NCI-H460 (cell line): ENCODE data around the gene KLC1. TPM values are rescaled to one million over a fixed set of nuclear protein-coding genes. Genes with fewer than 3 reads are reported as not detected.
A peak's percentile ranks its signal among the peaks of the same experiment; 100 is the strongest.
"Not testable (repeated sequence)": the region's sequence is repeated elsewhere in the genome, so short reads cannot be mapped to it uniquely, and the experiment has no call there.

ENCODE experiments used
- DNase-seq: peaks from one replicate; pipeline ENCODE4 v3.0.0-alpha.2; 2016; ENCODE audit warnings: low read depth; ENCODE audit errors: extremely low read depth
- total RNA-seq: library from RNA; depleted of rRNA; stranded (reverse); fragments of >200 nt; shearing (Covaris generic); gene quantifications from 2 replicates; pipeline ENCODE4 v1.2.3, GENCODE V29; 2014

The KLC1 gene
- total RNA-seq, 1 experiment from 2014 or later = 137 TPM

DNA sequence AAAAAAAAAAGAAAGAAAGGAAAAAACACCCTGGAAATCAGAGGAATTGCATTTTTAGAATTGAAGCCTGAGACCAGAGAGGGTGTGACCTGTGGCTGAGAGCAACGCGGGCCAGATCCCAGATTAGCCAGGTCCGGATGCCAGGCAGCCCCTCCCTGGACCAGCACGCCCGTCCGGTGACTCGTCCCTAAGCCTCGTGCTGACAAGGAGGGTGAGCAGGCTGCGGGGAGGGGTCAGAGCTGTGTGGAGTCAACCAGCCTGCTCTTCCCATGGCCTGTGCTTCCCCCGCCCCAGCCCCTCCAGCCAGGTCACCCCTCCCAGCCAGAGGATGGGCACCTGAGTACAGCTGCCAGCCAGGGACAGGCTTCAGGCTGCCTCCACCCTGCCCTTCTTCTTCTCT is 4.2 kb upstream of the KLC1 start:
- peak; percentile 88 for DNase-seq

DNA sequence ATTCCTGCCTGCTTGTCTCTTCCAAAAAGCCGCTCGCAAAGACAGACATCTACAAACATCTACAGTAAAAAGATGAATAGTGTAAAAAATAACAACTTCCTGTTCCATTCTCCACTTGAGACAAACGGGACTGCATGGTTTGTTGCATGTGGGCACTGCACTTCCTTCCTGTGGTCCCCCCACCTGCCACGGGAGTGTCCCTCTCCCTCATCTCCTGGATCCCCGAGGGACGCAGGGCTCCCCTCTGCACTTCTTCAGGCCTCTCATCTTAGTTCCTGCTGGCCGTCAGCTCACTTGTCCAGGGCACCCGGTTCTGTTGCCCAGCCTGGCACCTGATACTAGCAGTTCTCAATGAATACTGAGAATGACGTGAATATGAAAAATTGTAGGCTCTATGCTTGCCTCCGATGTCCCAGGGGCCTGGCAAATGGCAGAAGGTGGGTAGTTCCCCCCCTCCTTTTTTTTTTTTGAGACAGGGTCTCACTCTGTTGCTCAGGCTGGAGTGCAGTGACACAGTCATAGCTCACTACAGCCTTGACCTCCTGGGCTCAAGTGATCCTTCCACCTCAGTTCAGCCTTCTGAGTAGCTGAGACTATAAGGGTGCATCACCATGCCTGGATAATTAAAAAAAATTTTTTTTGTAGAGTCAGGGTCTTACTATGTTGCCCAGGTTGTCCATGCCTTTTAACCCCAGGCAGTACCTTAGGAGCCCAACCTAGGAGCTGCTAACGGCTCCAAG is 3.5 kb upstream of the KLC1 start:
- DNase-seq = no peak

DNA sequence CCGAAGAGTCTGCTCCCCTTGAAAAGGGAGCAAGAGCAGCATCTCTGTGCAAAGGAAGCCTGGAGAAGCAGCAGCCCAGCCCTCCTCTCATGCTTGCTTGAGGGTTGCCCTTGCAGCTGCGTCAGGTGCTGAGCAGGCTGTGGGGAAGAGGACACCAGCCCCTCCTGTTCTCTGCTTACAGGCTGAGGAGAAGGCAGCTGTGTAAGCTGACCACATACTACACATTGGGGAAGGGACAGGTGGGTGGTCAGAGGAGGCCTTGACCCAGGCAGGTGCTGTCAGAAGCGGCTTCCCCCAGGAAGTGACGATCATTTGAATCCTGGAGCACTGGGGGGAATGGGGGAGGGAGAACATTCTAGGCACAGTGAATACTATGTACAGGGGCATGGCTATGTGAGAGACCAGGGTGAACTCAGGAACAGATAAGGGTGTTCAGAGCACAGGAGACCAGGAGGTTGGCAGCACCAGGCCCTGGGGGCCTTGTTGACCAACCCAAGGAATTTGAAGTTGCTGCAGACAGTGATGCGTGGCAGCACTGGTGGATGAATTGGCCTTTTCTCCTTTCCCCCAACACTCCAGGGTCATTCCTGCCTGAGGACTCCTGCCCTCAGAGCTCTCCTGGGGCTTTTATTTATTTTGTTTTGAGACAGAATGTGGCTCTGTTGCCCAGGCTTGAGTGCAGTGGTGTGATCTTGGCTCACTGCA is 2.7 kb upstream of the KLC1 start:
- DNase-seq = no peak

DNA sequence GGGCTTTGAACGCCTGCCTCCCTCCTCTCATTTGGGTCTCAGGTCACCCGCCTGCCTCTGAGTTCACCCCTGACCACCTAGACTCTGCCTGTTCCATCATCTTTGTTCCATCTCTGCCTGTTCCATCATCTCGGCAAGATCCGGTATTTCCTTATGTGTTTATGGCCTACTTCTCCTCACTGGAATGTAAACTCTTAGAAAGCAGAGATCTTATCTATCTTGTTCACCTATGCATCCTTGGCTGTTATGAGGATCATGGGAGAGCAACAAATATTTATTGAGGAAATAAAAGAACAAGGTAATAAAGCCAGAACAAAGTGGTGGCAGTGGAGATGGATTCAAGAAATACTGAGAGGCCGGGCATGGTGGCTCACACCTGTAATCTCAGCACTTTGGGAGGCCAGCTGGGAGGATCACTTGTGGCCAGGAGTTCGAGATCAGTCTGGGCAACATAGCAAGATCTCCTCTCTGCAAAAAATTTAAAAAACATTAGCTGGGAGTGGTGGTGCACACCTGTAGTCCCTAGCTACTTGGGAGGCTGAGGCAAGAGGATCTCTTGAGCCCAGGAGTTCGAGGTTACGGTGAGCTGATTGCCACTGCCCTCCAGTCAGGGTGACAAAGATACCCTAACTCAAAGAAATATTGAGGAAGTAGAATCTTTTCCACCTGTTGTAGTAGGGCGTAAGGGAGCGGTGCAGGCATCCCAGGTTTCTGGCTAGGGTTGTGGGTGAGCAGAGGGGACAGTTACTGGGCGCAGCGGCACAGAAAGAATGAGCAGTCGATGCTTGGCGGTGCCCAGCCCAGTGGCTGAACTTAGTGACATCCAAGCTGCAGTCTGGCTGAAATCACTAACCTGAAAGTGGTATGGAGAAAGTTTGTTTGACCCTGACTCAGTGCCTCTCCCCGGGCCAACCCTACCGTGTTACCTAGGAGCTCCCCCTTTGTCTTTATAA is 1.7 kb upstream of the KLC1 start:
- DNase-seq = no peak

DNA sequence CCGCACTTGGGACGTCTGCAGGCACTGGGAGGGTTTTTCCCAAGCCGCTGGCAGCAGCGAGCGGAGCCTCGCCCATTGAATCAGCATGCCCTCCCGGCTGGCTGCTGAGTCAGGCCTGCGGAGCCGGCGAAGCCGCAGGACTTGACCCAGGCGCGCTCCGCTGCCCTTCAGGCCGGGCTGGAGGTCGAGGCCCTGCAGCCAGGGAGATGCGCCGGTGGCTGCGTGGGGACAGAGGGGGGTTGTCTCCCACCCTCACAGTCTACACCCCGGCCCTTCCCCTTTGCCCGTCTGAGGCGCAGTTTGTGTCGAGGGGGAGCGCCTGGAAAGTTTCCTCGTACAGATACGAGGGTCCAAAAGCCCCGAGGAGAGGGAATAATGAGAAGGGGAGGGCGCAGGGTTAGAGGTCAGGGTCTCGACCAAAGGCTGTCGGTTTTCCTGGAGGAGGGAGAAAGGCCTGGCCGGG is 759 bp upstream of the KLC1 start:
- peak; percentile 80 for DNase-seq

DNA sequence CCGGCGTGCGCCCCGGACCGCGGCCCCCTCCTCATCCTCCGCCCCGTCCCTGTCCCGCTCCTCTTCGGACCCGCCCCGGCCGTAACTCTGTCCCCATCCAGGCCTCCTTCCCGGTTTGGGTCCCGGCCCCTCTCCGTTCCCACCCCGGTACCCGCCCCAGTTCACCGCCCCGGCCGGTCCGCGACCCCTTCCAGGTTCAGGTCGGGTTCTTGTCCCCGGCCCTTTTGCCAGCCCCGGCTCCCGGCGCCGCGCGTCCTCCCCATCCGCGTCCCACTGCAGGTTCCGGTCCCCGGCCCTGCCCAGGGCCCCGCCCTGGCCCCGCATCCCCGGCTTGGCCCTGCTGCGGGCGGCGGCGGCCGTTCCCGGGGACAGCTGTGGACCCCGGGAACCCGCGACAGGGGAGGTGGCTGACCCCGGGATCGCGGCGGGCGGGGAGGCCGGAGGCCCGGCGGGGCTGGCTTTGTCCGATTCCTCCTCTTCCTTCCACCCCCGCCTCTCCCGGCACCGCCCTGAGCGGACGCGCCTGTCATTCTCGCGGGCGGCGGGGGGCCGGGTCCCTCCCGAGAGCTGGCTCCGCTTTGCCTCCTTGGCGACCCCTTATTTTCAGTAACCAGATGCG is 601 bp downstream of the KLC1 start:
- no peak for DNase-seq

DNA sequence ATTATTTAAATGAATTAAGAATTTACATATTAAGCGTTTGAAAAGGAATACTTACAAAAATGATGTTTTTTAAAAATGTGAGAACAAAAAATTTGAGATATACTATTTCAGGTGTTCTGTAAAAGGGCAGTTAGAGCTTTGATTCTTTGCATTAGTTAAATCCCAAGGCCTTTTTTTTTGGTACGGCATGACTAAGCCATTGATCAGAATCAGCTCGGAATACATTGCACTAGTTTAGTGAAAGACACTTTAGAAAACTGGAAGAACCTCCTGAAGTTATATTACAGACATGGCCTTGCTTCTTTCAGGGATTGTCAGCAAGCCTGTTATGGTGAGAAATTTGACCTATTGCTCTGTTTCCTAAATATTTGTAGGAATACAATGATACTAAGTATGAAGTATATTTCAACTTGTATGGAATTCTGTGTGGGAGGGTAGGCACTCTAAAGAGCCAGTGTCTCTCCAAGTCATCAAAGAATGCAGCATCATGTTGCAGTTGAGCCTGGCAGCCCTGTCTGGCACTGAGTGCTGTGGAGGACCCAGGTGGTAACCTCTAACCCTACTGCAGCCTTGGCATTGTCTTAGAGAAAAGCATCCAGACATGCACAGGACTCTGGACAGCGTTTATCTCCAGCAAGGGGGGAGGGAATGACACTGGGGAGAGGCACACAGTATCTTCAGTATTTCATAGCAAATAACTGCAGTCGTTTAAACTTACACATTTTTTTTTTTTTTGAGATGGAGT is 1.5 kb downstream of the KLC1 start:
- DNase-seq = no peak

DNA sequence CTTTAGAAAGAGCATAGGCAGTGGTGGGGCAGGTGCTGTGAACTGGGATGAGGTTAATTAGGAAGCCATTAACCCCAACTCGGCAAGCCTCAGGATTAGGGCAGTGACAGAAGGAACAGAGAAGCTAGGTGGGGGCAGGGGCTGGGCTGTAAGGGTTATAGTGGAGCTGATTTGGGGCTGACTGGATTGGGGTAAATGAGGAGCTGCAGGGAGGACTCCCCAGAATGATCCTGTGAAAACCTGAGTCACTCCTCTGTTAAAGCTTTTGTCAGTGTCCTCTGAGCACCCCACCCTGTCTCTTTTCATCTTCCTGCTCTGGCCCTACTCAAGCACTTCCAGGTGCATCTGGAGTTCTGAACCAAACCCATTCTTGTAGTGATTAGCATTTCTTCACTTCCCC is 4.4 kb downstream of the KLC1 start:
- no peak for DNase-seq

DNA sequence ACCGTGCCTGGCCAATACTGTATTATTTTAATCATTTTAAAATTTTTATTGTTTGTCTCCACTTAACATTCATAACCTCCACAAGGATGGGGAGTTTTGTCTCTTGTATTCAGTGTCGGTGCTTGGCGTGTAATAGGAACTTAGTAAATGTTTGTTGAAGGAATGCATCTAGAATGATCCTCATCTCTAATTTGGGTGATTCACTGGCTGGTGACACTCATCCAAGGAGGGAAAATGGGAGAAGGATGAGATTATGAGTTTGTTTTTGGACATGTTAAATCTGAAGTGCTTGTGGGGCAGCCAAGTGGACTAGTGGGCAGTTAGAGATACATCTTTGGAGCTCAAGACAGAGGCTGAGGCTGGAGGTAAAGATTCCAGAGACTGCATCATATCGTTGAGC is 5.1 kb downstream of the KLC1 start:
- no peak for DNase-seq

DNA sequence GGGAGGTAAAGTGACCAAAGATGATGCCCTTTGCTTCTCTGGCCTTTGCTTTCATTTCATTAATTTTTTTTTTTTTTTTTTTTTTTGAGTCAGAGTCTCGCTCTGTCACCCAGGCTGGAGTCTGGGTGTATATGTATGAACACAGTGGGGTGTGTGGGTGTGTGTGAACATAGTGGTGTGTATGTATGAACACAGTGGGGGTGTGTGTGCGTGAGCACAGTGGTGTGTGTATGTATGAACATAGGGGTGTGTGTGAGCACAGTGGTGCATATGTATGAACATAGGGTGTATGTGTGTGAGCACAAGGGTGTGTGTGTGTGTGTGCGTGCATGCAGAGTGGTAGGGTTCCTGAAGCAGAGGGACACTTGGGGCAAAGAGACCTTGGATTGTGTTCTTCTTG is 9.6 kb downstream of the KLC1 start:
- no peak for DNase-seq

DNA sequence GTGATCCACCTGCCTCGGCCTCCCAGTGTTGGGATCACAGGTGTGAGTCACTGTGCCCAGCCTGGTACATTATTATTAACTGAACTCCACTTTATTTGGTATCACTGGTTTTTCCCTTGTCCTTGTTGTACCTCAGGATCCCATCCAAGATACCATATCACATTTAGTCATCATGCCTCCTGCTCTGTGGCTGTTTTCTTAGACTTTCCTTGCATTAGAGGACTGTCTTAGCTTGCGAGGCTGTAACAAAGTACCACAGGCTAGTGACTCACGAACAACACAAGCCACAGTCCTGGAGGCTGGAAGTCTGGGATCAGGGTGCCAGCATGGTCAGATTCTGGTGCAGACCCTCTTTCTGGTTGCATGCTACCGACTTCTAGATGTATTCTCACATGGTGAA is 12.2 kb downstream of the KLC1 start:
- no peak for DNase-seq

DNA sequence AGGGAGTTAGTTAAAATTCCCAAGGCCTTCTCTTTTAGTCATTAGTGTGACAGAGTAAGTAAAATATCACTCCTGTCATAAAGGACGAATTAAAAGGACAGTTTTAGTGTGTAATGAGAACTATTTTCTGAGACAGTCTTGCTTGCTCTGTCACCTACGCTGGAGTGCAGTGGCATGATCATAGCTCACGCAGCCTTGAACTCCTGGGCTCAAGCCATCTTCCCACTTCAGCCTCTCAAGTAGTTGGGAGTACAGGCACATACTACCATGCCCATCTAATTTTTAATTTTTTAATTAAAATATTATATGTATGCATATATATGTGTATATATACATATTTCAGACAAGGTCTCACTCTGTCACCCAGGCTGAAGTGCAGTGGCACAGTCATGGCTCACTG is 17.2 kb downstream of the KLC1 start:
- no peak for DNase-seq

DNA sequence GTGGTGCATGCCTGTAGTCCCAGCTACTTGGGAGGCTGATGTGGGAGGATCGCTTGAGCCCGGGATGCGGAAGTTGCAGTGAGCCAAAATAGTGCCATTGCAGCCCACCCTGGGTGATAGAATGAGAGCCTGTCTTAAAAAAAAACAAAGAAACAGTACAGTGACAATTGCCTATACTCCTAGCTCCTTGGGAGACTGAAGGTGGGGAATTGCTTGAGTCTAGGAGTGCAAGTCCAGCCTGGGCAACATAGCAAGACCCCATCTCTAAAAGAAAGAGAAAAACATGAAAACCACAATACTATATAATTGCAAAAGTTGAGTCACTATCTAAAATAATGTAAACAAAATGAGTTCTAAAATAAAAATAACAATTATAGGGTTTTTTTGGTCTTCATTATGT is 20.0 kb downstream of the KLC1 start:
- DNase-seq = no peak

DNA sequence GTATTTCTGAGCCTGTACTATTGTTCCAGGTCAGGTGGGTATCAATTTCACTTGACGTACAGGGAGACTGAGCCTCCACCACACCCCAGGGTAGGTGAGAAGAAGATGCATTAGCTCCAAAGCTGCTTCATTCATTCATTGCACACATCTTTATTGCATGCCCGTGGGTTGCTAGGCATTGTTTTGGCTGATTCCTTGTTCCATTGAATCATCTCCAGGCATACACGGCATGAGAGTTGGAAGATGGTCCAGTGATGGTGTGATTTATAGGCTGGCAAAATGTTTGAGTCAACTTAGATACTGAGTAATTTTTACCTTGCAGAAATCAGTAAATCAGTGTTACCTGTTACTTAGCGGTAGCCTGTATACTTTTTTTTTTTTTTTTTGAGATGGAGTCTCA is 21.2 kb downstream of the KLC1 start:
- no peak for DNase-seq

DNA sequence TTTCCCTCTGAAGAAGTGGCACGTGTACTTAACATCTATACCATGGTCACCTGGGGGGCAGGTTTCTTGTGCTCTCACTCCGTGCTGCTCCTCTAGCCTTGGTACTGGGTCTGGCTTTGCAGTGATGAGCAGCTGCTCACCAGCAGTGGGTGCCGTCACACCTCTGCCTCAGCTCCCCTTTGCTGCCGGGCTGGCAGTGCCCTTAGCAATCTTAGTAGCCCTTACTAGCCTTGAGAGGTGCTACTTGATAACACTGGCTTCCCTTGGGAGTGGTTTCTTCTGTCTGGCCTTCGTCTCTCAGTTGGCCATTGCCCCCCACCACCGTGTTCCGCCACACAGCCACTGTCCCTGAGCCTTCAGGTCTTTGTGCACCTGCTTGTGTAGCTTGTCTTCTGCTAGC is 22.6 kb downstream of the KLC1 start:
- DNase-seq = no peak

DNA sequence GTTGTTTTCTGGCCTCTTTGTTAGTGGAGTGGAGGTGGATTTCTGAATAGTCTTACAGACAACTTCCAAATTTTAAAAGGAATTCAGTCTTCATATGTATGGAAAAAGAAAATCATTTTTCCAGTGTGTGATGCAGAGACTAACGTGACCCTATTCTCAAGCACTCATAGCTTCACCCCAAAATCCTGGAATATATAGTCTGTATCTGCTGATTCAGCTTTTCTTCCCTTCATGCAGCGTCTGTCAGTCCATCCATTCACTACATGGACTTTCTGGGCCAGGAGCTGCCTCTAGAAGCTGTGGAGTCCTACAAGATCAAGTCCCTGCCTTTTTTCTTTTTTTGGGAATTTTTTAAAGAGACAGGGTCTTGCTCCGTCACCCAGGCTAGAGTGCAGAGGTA is 23.8 kb downstream of the KLC1 start:
- no peak for DNase-seq

DNA sequence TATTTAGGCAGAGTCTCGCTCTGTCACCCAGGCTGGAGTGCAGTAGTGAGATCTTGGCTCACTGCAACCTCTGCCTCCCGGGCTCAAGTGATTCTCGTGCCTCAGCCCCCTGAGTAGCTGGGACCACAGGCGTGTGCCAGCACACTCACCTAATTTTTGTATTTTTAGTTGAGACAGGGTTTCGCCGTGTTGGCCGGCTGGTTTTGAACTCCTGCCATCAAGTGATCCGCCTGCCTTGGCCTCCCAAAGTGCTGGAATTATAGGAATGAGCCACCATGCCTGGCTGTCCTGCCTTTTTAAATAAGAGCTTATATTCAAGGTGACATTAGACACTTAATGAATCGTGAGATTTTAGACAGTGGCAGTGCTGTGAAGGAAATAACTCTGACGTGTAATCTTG is 24.3 kb downstream of the KLC1 start:
- not testable (repeated sequence) for DNase-seq

DNA sequence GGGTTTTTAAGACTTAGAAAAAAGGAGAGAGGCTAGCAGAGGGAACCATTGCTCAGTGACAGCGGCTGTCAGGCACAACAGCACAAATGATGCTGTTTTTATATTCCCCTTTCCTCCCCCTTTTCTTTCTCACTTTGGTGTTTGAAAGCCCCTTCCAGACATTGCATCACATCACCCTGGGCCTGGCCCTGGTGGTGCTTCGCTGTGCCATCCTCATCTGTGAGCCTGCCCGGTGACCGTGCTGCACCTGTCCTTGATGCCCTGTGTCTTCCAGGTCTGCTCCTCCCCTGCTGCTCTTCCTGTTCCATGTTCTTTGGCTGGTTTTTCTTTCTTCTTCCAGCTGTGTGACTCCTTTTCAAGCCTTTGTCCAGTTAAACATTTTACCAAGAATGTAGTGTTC is 24.8 kb downstream of the KLC1 start:
- DNase-seq = no peak

DNA sequence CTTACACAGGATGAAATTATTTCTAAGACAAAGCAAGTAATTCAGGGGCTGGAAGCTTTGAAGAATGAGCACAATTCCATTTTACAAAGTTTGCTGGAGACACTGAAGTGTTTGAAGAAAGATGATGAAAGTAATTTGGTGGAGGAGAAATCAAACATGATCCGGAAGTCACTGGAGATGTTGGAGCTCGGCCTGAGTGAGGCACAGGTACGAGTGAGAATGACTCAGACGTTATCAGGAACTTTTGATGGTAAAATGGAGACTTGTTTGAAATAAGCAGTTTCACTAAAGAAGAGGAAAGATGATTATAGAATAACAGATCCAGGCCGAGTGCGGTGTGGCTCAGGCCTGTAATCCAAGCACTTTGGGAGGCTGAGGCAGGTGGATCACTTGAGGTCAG is 25.6 kb downstream of the KLC1 start:
- DNase-seq = no peak
